Stimulated activated CD4-positive, alpha-beta T cell treated with anti-CD3 and anti-CD28 coated beads, Interleukin-15, amount 100 ng/mL, for 1 hour (primary cell): ENCODE results near the gene RPS3.
A peak's percentile ranks its signal among the peaks of the same experiment; 100 is the strongest.
"Not testable (repeated sequence)": the region's sequence is repeated elsewhere in the genome, so short reads cannot be mapped to it uniquely, and the experiment has no call there.

Source experiments
- DNase-seq, 2 donors: peaks; one replicate each; pipeline ENCODE4 v3.0.0-alpha.2; 2020; ENCODE audit warnings: low read depth in 1 of 2, low spot score in 1 of 2

RPS3 gene

DNA sequence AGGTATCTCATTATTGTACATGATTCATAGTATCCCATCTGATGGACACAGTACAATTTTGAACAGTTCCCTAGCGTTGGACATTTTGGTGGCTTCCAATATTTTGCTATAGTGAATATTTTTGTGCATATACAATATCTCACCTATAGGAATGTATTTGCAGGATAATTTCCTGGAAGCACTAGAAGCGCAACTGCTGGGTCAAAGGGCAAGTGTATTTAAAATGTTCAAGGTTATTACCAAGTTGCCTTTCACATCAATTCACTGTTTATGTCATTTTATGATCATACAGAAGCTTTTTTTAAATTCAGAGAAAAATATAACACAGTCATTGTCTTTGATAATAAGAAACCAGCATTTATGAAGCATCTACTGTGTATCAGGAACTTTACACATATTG, 19.1 kb upstream of the RPS3 start:
- no peak for DNase-seq

DNA sequence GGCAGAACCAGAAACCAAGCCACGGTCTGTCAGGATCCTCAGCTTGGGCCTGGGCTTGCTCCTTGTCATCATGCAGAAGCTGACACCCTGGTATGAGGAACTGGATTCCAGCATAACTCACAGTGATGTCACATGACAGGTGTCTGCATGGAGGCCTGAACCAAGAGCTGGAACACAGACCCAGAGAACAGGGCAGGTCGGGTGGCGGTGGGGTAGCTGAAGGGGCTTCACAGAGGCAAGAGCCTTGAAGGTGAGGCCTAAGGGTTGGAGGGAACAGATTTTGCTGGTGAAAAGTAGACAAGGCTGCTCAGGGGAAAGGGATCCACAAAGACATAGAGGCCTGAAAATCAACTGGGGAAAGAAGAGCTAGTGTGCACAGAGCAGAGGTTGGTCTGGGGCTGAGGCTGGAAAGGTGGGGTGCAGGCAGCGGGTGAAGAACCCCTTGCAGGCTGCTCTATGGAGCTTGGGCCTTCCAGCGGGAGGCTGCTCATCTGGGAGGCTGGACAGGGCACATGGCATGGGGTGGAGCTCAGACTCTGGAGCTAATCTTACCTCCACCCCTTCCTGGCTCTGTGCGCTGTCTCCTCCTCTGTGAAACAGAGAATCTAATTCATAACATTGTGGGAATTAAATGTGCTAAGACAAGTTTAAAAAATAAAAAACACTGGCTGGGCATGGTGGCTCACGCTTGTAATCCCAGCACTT, 18.4 kb upstream of the RPS3 start:
- DNase-seq: no peak

DNA sequence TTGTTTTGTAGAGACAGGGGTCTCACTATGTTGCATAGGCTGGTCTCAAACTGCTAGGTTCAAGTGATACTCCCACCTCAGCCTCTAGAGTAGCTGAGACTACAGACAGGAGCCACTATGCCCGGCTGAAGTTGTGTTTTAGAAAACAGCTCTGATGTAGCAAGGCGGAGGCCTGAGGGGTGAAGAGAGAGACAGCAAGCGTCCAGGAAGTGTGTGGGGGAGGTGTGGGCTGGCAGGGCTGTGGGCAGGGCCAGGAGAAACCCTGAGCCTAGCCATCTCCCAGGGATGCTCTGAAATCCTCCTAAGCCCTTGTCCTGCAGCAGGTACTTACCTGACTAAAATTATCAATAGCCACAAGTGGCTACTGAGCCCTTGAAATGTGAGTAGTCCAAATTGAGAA, 16.1 kb upstream of the RPS3 start:
- DNase-seq: no peak

DNA sequence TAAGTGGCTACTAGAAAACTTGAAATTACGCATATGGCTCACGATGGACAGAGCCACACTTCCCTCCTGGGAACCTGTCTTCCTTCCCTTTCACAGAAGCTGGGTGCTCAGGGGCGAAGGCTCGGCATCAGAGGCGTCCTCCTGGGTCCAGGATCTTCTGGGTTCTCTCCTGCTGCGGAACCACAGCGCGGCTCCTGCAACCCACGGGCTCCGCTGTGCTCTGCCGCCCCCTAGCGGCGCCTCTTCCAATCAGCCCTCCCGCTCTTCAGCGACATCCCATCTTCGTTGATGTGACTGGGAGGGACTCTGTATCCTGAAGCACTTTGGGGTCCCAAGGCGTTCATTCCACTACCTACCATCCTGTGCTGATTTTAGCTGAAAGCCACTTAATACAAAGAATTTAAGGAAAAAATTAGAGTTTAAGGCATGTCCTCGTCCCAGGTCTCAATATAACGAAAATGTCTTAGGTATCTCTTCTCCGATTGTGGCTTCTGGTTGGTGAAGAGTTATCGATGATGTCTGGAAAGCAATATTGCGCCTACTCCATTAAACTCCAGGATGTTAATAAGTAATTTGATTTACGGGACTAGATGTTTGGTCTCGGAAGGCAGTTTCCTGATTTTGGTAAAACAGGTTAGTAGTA, 14.8 kb upstream of the RPS3 start:
- peak; percentile 55 to 73 for DNase-seq

DNA sequence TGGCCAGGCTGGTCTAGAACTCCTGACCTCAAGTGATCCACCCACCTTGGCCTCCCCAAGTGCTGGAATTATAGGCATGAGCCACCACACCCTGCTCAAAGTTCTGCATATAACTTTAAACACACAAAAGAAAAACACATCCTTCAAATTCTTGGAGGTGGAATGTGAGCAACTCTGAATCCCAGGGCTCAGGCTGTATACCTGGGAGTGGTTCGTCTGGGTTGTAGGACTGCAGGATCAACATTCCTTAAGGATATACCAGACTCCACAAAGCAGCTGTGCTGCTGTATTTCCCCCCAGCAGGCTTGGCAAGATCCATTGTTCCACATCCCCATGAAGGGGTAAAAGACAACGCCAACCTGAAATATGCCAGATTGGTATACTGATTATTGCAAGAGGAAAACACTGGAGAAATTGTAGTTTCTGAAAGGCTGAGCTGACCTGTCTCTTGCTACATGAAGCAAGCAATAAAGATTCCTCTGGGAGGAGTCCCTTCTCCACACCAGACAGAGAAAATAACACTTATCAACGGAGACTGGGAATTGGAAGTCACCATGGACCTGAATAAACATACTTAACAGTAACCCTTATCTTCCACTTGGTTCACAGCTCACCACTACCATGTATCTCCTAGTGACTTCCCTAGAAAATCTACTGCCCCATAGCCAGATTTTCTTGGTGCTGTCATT, 12.2 kb upstream of the RPS3 start:
- no peak for DNase-seq

DNA sequence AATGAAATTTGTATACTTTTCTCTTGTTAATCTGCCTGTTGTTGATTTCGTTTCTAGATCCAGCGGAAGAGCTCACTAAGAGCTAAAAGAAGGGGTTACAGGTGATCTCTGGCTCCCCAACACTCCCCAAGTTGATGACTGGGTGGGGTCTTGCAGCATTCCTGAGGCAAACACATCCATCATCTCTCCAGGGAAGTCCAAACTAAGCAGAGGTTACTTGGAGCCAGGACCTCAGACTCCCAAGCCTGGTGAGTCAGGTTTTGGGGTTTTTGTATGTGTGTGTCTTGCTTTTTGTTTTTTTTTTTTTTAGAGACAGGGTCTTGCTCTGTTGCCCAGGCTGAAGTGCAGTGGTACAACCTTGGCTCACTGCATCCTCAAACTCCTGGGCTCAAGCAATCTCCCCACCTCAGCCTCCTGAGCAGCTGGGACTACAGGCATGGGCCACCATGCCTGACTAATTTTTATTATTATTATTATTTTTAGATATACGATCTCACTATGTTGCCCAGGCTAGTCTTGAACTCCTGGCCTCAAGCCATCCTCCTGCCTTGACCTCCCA, 11.5 kb upstream of the RPS3 start:
- DNase-seq: no peak

DNA sequence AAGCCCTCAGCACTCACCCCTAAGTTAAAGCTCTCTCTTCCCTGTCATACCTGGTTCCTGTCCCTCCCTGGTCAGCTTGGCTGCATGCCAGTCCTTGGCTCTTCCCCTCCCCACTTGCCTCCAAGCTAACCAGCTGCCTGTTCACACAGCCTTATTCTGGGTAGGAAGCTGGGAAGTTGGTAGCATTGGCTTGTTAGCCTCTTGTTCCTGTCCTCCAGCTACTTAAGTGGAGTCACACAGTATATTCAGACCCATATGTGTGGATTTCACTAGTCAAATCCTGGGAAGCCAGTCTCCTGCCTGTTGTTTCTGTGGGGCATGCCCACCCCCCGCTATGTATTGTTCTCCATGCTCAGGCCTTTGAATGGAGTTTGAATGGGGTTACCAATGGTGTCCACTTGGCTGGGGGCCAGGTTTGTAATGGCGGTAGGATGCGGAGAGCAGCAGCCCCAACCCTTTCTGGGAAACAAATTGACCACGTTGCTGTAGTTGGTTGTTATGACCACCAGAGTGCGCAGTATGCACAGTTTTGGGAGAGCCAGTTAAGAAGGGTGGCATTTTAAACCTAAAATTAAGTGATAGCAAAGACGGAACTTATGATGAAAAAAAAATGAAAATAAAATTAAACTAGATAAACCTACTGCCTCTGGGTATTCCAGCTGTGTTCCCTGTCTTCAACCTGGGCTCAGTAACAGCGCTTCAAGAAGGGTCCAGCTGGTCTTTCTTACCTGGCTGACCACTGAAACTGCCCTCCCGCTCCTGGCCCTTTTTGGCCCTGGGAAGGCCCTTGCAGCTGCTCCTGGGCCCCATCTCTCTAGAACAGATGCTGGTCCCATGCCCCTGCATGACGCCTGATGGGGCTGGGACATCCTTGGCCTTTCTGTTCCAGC, 10.7 kb upstream of the RPS3 start:
- DNase-seq: peak in 1 of 2 donors; percentile 47

DNA sequence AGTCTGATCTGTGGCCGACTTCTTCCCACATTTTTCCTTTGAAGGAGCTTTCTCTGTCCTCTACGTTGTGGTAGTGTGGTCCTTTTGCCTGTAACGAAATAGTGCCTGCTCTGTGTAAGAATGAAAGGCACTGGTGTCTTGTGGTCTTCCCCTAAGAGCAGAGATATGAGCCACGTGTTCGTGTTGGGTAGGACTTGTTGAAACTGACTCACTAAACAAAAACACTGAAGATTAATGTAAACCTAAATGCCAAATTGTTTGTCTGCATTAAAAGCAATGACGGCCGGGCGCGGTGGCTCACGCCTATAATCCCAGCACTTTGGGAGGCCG, 10.1 kb upstream of the RPS3 start:
- DNase-seq: no peak

DNA sequence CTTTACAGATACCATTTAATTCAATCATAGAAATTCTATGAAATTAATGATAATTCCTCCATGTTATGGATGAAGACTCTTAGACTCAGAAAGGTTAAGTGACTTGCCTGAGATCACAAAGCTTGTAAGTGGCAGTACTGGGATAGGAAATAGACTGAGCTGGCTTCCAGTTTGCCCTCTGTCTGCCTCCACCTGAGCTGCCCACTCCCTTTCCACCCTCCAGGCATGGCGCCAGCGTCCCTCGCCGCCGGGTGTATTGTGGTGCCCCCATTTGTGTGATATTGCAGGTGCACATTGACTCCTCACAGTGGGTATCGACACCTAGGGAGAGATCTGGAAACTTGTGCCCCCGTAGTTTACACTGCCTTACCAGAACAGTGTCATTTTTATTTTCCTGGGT, 9.4 kb upstream of the RPS3 start:
- no peak for DNase-seq

DNA sequence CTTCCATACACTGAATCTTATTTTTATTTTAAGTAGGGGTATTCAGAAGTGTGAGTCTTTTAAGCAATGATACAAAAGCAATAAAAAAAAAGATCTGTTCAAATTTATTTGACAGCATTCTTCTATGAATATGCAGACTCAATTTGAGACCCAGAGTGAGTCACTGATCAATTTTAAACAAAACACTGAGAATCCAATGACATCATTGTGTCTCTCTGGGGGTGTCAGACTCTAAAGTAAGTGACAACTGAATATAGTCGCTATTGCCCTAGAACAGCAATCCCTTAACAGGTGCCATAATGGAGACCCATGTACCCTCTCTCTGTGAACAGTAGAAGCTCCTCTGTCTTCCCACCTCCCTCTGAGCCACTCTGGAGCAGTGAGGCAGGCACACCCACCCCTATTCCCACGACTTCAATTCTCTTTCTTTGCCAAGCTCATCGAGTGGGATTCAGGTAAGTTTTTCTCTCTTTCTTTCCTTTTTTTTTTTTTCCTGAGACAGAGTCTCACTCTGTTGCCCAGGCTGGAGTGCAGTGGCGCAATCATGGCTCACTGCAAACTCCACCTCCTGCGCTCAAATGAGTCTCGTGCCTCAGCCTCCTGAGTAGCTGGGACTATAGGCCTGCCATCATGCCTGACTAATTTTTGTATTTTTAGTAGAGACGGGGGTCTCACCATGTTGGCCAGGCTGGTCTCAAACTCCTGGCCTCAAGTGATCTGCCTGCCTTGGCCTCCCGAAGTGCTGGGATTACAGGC, 5.1 kb upstream of the RPS3 start:
- DNase-seq: no peak

DNA sequence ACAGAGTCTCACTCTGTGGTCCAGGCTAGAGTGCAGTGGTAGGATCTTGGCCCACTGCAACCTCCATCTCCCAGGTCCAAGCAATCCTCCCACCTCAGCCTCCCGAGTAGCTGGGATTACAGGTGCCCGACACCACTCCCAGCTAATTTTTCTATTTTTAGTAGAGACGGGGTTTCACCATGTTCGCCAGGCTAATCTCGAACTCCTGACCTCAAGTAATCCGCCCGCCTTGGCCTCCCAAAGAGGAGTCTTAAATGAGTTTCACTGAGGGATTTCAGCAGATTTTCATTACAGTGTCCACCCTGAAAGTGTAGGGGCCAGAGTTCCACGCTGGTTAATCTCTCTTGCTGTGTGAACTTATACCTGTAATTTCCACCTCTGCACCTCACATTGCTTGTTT, 412 bp upstream of the RPS3 start:
- no peak for DNase-seq

DNA sequence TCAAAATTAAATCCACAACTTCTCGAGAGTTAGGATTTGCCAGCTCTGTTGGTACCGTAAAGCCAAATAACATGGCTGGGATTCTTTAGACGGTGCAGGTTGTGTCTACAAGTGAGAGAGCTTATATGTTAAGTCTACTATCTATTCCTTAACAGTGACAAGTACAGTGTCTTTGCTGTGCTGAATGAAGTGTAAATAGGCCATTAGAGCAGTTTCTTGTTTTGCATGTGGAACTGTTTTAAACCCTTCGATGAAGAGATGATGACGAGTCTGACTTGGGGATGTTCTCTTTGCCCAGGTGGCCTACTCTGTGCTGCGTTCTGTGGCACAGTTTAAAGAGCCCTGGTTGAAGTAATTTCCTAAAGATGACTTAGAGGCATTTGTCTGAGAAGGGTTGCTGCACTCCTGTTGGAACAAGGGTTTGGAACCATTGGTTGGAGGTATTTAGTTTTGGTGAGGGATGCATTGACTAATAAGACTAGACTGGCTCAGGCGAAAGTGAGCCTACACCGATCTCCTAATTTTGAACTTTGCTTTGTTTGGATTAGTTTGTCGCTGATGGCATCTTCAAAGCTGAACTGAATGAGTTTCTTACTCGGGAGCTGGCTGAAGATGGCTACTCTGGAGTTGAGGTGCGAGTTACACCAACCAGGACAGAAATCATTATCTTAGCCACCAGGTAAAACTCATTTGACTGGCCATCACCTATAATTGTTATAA, 988 bp downstream of the RPS3 start:
- no peak for DNase-seq

DNA sequence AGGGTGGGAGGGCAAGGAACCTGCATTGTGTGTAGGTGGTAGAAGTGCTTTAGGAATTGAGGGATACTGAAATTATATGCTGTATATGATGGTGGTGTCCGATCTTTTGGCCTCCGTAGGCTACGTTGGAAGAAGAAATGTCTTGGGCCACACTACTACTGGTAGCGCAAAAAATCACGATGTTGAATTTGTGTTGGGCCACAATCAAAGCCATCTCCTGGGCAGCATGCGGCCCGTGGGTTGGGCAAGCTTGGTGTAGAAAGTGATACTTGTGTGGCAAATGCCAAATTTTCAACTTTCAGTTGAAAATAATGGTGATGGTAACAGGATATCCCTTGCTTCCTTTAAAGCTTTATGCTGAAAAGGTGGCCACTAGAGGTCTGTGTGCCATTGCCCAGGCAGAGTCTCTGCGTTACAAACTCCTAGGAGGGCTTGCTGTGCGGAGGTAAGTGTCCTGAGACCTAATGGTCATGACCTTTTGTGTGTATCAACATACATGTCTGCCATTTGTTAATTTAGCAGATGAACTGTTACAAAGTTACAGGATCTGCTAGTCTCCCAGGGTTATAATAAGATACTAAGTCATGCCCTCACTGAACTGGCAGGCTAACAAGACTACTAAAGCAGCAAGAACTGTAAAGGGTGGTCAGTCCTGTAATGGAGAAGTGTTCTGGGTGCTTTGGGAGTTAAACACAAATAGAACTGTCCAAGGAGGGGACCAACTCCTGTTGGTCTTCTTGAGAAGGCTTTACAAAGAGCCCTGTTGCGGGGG, 2.9 kb downstream of the RPS3 start:
- DNase-seq: no peak

DNA sequence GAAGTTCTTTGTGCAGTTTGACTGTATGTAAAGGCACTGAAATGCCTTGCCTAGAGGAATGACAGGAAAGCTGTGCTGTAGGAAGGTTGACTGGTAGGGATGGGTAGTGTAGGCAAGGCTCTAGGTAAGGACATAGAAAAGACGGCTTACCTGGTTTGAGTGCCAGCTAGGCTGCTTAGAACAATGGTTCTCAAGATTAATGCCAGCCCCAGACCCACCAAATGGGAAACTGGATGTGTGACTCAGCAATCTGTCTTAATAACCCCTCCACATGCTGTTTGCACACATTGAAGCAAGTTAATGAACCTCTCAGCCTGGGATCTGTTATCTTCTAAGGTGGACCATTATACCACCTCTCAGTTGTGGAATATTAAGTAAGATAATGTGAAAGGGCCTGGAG, 3.7 kb downstream of the RPS3 start:
- DNase-seq: no peak

DNA sequence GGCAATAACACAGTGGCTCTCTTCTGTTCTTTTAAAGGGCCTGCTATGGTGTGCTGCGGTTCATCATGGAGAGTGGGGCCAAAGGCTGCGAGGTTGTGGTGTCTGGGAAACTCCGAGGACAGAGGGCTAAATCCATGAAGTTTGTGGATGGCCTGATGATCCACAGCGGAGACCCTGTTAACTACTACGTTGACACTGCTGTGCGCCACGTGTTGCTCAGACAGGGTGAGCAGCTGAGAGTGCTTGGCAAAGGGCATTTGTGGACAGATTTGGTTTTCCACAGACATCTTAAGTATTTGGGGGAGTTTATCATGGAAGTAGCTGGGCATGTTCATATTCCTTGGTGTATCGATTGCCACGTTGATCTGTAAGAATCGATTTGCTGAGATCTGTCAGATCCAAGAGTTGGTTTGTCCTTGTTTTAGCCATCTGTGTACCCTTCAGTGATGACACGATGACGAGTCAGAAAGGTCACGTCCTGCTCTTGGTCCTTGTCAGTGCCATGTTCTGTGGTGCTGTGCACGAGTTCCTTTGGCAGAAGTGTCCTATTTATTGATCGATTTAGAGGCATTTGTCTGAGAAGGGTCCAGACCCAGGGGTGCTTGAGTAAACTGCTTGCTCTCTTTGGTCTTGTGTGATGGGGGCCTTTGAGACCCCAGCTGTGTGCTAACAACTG, 4.8 kb downstream of the RPS3 start:
- DNase-seq: no peak

DNA sequence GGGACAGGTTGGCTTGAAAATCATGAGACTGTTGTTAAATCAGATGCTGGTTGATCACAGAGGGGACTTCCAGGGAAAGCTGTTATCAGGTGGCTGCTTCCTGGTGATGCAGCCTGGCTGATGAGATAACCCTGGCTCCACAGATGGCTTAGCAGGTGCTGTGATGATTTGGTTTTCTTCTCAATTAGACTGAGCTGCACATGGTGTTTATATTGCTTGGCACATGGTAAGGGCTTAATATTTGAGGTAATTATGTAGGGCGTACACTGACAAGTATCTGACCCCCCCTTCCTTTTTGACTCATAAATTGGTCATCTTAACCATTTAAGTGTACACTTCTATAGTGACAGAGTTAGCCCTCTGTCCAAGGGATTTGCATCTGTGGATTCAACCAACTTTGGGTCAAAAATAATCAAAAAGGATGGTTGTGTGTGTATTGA, 7.0 kb downstream of the RPS3 start:
- no peak for DNase-seq

DNA sequence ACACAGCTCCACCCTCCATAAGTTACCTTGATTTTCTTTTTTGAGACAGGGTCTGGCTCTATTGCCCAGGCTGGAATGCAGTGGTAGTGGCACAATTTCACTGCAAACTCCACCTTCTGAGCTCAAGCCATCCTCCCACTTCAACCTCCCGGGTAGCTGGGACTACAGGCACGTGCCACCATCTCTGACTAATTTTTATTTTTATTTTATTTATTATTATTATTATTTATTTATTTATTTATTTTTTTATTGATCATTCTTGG, 9.6 kb downstream of the RPS3 start:
- DNase-seq: no peak

DNA sequence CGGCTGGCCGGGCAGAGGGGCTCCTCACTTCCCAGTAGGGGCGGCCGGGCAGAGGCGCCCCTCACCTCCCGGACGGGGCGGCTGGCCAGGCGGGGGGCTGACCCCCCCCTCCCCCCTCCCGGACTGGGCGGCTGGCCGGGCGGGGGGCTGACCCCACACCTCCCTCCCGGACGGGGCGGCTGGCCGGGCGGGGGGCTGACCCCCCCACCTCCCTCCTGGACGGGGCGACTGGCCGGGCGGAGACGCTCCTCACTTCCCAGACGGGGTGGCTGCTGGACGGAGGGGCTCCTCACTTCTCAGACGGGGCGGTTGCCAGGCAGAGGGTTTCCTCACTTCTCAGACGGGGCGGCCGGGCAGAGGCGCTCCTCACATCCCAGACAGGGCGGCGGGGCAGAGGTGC, 10.7 kb downstream of the RPS3 start:
- DNase-seq: not testable (repeated sequence)

DNA sequence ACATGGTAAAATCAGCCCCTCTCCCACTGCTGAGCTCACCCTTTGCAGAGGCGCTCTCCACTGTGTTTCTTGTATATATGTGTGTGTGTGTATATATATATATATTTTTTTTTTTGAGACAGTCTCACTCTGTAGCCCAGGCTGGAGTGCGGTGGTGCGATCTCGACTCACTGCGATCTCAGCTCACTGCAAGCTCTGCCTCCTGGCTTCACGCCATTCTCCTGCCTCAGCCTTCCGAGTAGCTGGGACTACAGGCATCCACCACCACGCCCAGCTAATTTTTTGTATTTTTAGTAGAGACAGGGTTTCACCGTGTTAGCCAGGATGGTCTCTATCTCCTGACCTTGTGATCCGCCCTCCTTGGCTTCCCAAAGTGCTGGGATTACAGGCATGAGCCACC, 13.8 kb downstream of the RPS3 start:
- not testable (repeated sequence) for DNase-seq
